SK-N-SH (cell line): ENCODE measurements around the gene VPS26A. TPM values are rescaled to one million over a fixed set of nuclear protein-coding genes. Genes with fewer than 3 reads are reported as not detected.

ENCODE experiments used
- CTCF ChIA-PET: fragments of 300-600, 350-600 bp; formaldehyde crosslinking; extraction: SDS; loops from one replicate; lab custom pipeline; 2021; lab: Yijun Ruan, JAX
- POLR2A ChIA-PET: fragments of 350-600 bp; sonication (Branson Sonifier 250); formaldehyde crosslinking; extraction: SDS; loops from one replicate; lab custom pipeline; 2020; ENCODE audit warnings: antibody characterized with exemption, inconsistent platforms; lab: Yijun Ruan, JAX
- DNase-seq: peaks from one replicate; pipeline ENCODE4 v3.0.0; 2012
- H2AFZ ChIP-seq: fragments of 200-600 bp; sonication (generic); 2 replicates; pipeline ENCODE4 v1.8.1; 2016; ENCODE audit warnings: antibody characterized with exemption, mild to moderate bottlenecking, low read depth
- H3F3A ChIP-seq: fragments of 200-600 bp; sonication (generic); replicated peaks from 2 replicates; pipeline ENCODE3; 2016; ENCODE audit warnings: antibody characterized with exemption, mild to moderate bottlenecking; ENCODE audit not compliant: insufficient read depth
- H3K27ac ChIP-seq, 2 experiments: fragments of 200-500 bp in 1 of 2; fragments of 200-600 bp in 1 of 2; sonication (Bioruptor generic) in 1 of 2; sonication (generic), shearing (Covaris generic) in 1 of 2; 2 replicates each; pipeline versions ENCODE4 v1.5.1 to v1.6.1; 2014 to 2016; ENCODE audit warnings: low read depth in 2 of 2, inconsistent platforms in 1 of 2, low read length in 1 of 2, mild to moderate bottlenecking in 1 of 2, mixed read lengths in 1 of 2
- H3K27me3 ChIP-seq: fragments of 200-600 bp; sonication (generic), shearing (Covaris generic); 2 replicates; pipeline ENCODE4 v1.6.1; 2016; ENCODE audit warnings: mixed run types; ENCODE audit not compliant: insufficient read depth
- H3K36me3 ChIP-seq, 2 experiments: fragments of 200-500 bp in 1 of 2; fragments of 200-600 bp in 1 of 2; sonication (Bioruptor generic) in 1 of 2; sonication (generic) in 1 of 2; replicated peaks in 1 of 2; 2 replicates each; pipeline versions ENCODE3 to v1.5.1; 2014 to 2016; ENCODE audit warnings: low read length in 1 of 2, mild to moderate bottlenecking in 1 of 2; ENCODE audit not compliant: insufficient read depth in 2 of 2, control insufficient read depth in 1 of 2
- H3K4me1 ChIP-seq, 2 experiments: fragments of 200-500 bp in 1 of 2; fragments of 200-600 bp in 1 of 2; sonication (Bioruptor generic) in 1 of 2; sonication (generic), shearing (Covaris generic) in 1 of 2; 2 replicates each; pipeline versions ENCODE4 v1.5.1 to v1.6.1; 2014 to 2016; ENCODE audit warnings: low read depth in 1 of 2, low read length in 1 of 2, mixed run types in 1 of 2; ENCODE audit not compliant: insufficient read depth in 2 of 2, control insufficient read depth in 1 of 2
- H3K4me2 ChIP-seq: fragments of 200-600 bp; sonication (generic), shearing (Covaris generic); 2 replicates; pipeline ENCODE4 v1.6.1; 2017; ENCODE audit warnings: mixed run types
- H3K4me3 ChIP-seq, 2 experiments: fragments of 200-500 bp in 1 of 2; fragments of 200-600 bp in 1 of 2; sonication (Bioruptor generic) in 1 of 2; sonication (generic), shearing (Covaris generic) in 1 of 2; 2 replicates each; pipeline versions ENCODE4 v1.5.1 to v1.8.1; 2014 to 2016; ENCODE audit warnings: low read depth in 2 of 2, inconsistent platforms in 1 of 2, low read length in 1 of 2, mild to moderate bottlenecking in 1 of 2, mixed read lengths in 1 of 2, moderate library complexity in 1 of 2
- H3K79me2 ChIP-seq: fragments of 200-600 bp; sonication (generic); 2 replicates; pipeline ENCODE4 v1.8.1; 2017; ENCODE audit warnings: mild to moderate bottlenecking; ENCODE audit not compliant: insufficient read depth
- H3K9ac ChIP-seq: fragments of 200-600 bp; sonication (generic); 2 replicates; pipeline ENCODE4 v1.6.1; 2017; ENCODE audit warnings: mixed run types
- H3K9me2 ChIP-seq: fragments of 200-600 bp; sonication (generic); 2 replicates; pipeline ENCODE4 v1.6.1; 2017; ENCODE audit warnings: mixed run types
- H3K9me3 ChIP-seq: fragments of 200-600 bp; sonication (generic); 2 replicates; pipeline ENCODE4 v1.6.1; 2017; ENCODE audit warnings: mixed run types, mild to moderate bottlenecking, moderate library complexity
- H4K20me1 ChIP-seq: fragments of 200-600 bp; sonication (generic); 2 replicates; pipeline ENCODE4 v1.6.1; 2017; ENCODE audit warnings: mild to moderate bottlenecking, mixed run types; ENCODE audit not compliant: insufficient read depth
- CHD2 ChIP-seq: fragments of 150-350 bp; IDR thresholded peaks from 2 replicates; pipeline ENCODE4 v1.6.1; 2018; ENCODE audit warnings: low read length; ENCODE audit not compliant: partially characterized antibody
- EZH2phosphoT487 ChIP-seq: fragments of 200-600 bp; sonication (generic); IDR thresholded peaks from 2 replicates; pipeline ENCODE4 v1.6.1; 2017; ENCODE audit warnings: low read depth, mixed run types, mild to moderate bottlenecking, antibody characterized with exemption, moderate library complexity, borderline replicate concordance
- GABPA ChIP-seq: IDR thresholded peaks from 2 replicates; pipeline ENCODE4 v1.4.0; 2012; ENCODE audit warnings: low read depth, mild to moderate bottlenecking
- GATA2 ChIP-seq: sonication (generic); formaldehyde crosslinking; IDR thresholded peaks from 2 replicates; pipeline ENCODE4 v1.5.0; 2020; ENCODE audit warnings: mild to moderate bottlenecking, missing genetic modification reagents
- JUND ChIP-seq: IDR thresholded peaks from 2 replicates; pipeline ENCODE4 v1.4.0; 2012
- MAX ChIP-seq: IDR thresholded peaks from 2 replicates; pipeline ENCODE4 v1.4.0; 2012; ENCODE audit warnings: low read depth
- NRF1 ChIP-seq: IDR thresholded peaks from 2 replicates; pipeline ENCODE4 v1.6.1; 2012; ENCODE audit warnings: low read depth, mild to moderate bottlenecking, low read length
- PBX3 ChIP-seq: IDR thresholded peaks from 2 replicates; pipeline ENCODE4; 2012
- RAD21 ChIP-seq: IDR thresholded peaks from 2 replicates; pipeline ENCODE4 v1.6.1; 2012; ENCODE audit warnings: mild to moderate bottlenecking, low read length
- RXRA ChIP-seq: IDR thresholded peaks from 2 replicates; pipeline ENCODE4 v1.4.0; 2012; ENCODE audit warnings: low read depth, mild to moderate bottlenecking, borderline replicate concordance
- SIN3A ChIP-seq: IDR thresholded peaks from 2 replicates; pipeline ENCODE4 v1.6.1; 2012; ENCODE audit warnings: low read depth, mild to moderate bottlenecking, low read length, moderate library complexity, borderline replicate concordance
- USF1 ChIP-seq: IDR thresholded peaks from 2 replicates; pipeline ENCODE4 v1.4.0; 2012; ENCODE audit warnings: low read depth, borderline replicate concordance
- USF2 ChIP-seq: fragments of 150-350 bp; IDR thresholded peaks from 2 replicates; pipeline ENCODE4 v1.6.1; 2017; ENCODE audit warnings: antibody characterized with exemption, low read length, low read depth, borderline replicate concordance
- WGBS: methylation state at CpG from one replicate; pipeline ENCODE4 v1.1.6; 2017; ENCODE audit warnings: low lambda C conversion rate; 5-methylcytosine and 5-hydroxymethylcytosine counted together
- polyA plus RNA-seq, 3 experiments: library from polyadenylated mRNA; depleted of rRNA; stranded (reverse); fragments of >200 nt; gene quantifications; 2 replicates each; pipeline ENCODE4 v1.2.3, GENCODE V29; 2012
- TF ChIP-seq, protein P1 (sequence below): IDR thresholded peaks from 2 replicates; pipeline ENCODE4 v1.6.1; 2012; ENCODE audit warnings: mild to moderate bottlenecking, low read depth, low read length, moderate library complexity

Gene VPS26A
- polyA plus RNA-seq, 1 of the 3 experiments (the other 2 are of a cell fraction), result 10.6 TPM

GRCh38 chr10:69153227-69153626, 29.2 kb downstream of the VPS26A start:
- Histone ChIP-seq H3F3A (peaks cover 3% of the 10 kb centered on the region), H2AFZ (no peak overlapping the region), H3K4me2 (no peak overlapping the region), H3K9me3 (no peaks in the 10 kb centered on the region), H4K20me1 (0 out of 2 replicates have a peak, but pooled peaks cover 3% of the 10 kb centered on the region), H3K36me3 (peaks cover 7 to 9% of the 10 kb centered on the region in 2 experiments), H3K79me2 (peaks cover 81% of the 10 kb centered on the region), H3K4me1 (no peaks in the 10 kb centered on the region), H3K4me3 (no peak overlapping the region), H3K9me2 (no peaks in the 10 kb centered on the region), H3K9ac (no peak overlapping the region), H3K27me3 (no peaks in the 10 kb centered on the region), H3K27ac (no peak overlapping the region)
- POLR2A ChIA-PET, result no interaction called here
- 90% methylated on average over 6 of the region's 6 CpGs for WGBS
- CTCF ChIA-PET, result no interaction called here
- TF ChIP-seq, protein P1, sequence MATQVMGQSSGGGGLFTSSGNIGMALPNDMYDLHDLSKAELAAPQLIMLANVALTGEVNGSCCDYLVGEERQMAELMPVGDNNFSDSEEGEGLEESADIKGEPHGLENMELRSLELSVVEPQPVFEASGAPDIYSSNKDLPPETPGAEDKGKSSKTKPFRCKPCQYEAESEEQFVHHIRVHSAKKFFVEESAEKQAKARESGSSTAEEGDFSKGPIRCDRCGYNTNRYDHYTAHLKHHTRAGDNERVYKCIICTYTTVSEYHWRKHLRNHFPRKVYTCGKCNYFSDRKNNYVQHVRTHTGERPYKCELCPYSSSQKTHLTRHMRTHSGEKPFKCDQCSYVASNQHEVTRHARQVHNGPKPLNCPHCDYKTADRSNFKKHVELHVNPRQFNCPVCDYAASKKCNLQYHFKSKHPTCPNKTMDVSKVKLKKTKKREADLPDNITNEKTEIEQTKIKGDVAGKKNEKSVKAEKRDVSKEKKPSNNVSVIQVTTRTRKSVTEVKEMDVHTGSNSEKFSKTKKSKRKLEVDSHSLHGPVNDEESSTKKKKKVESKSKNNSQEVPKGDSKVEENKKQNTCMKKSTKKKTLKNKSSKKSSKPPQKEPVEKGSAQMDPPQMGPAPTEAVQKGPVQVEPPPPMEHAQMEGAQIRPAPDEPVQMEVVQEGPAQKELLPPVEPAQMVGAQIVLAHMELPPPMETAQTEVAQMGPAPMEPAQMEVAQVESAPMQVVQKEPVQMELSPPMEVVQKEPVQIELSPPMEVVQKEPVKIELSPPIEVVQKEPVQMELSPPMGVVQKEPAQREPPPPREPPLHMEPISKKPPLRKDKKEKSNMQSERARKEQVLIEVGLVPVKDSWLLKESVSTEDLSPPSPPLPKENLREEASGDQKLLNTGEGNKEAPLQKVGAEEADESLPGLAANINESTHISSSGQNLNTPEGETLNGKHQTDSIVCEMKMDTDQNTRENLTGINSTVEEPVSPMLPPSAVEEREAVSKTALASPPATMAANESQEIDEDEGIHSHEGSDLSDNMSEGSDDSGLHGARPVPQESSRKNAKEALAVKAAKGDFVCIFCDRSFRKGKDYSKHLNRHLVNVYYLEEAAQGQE, result no peak
- TF ChIP-seq GATA2 (CRISPR knock-in tag) (no peak), USF1 (no peak), MAX (no peak), SIN3A (no peak), RXRA (no peak), RAD21 (no peak), USF2 (no peak), EZH2phosphoT487 (no peak), CHD2 (no peak), GABPA (no peak), NRF1 (no peak), JUND (no peak), PBX3 (no peak)
- DNase-seq, result no peak
